Left renal cortex interstitium (tissue), 4 donors: Measurements from ENCODE around the gene AGGF1. TPM values are rescaled to one million over a fixed set of nuclear protein-coding genes. Genes with fewer than 3 reads are reported as not detected.
A peak's percentile ranks its signal among the peaks of the same experiment; 100 is the strongest.
"Not testable (repeated sequence)": the region's sequence is repeated elsewhere in the genome, so short reads cannot be mapped to it uniquely, and the experiment has no call there.

Source experiments
- DNase-seq, 4 donors: peaks; one replicate each; pipeline ENCODE4 v3.0.0-alpha.2; 2013; ENCODE audit warnings: low read depth in 4 of 4, low spot score in 2 of 4, missing footprints in 1 of 4
- polyA plus RNA-seq, 4 donors: library from polyadenylated mRNA; unstranded; fragments of 120-200 nt; gene quantifications; one replicate each; pipeline ENCODE4 v1.2.1, GENCODE V29; 2013; ENCODE audit not compliant: insufficient read length in 4 of 4

The AGGF1 gene
- polyA plus RNA-seq, 4 donors: 29.3 to 33.6 (median 32.6) TPM

GRCh38 chr5:77022511-77023417, 7.4 kb upstream of the AGGF1 start:
- DNase-seq: peak in 1 of 4 donors; percentile 23

DNA sequence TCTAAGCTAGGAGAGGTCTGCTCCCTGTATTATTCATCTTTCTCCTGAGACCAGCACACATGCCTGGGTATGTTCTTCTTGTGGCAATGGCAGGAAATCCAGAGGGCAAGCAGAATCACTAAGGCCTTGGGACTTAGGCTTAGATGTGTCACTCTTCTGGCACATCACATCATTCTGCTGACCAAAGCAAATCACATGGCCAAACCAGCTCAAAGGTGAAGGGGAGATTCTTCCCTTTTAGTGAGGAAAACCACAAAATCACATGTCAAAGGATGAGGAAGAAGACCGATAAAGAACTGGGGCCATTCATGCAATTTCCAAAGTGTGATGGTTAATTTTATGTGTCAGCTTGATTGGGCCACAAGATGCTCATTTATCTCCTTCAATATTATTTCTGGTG, 5.7 kb upstream of the AGGF1 start:
- DNase-seq: no peak

DNA sequence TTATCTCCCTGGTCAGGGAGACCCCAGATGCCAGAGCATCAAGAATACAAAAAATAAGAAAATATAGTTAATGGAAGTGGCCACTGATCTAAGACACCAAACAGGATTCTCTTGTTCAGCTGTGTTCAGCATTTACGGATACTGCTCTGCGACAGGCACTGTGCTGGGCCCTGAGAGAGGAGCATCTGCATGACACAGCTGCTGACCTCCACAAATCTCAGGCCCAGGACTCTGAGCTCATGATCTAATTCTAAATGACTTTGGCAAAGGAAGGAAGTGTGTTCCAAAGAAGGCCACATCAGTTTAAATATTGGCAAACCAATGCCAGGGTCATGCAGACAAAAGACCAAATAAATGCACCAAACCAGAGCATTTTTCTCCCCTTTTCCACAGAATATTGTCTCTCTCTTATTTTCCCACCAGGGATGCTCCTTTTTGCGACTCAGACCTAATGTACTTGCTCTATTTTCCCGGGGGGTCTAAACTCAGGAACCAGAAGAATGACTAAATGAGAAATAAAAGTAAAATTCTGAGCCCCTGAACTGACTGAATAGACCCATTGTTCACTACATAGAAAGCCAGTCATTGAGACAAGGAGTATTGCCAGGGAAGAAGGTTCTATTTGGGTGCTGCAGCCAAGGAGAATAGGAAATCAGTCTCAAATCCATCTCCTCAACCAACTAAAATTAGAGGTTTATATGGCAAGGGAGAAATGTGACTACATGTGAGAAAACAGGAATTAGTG, 1.4 kb upstream of the AGGF1 start:
- no peak for DNase-seq

DNA sequence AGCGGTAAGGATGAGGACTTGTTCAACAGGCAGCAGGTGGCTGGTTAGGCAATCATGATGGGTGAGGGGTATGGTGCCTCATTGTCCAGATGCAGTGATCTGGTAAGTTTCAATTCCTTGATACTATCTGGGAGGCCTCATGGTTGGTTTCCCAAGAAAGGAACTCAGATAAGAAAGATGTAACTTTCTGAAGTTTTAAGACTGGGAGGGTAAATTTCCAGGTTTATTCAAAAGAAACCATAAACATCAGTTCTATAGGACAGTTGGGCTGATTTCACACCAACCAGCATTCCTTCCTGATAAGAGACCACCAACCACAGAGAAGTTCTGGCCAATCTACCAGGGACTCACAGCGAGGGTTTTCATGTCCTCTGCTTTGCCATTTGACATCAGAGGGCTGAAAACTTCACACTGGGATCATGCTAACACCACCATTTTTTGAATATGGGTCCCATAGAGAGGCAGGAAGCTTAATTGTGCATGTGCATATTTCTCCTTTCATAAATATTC, 773 bp upstream of the AGGF1 start:
- no peak for DNase-seq

- no peak for DNase-seq
Observed at GRCh38 chr5:77031891-77032290, 1.7 kb downstream of the AGGF1 start.

DNA sequence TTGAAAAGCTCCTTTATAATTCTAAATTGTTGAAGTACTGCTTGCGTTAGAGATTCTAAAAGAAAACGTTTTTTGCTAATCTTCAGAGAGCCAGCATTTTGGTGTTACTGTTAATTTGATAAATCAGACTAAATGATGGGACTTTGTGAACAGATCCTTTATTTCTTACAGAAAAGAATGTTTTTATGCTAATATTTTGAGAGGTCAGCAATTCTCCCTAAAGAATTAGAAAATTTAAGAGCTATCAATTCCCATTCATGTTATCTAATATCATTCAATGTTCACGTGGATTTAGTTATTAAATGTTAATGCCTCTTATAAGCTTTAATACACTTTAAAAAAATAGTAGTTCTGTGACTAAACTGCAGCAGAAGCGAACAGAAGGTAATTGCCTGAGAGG, 2.4 kb downstream of the AGGF1 start:
- no peak for DNase-seq

DNA sequence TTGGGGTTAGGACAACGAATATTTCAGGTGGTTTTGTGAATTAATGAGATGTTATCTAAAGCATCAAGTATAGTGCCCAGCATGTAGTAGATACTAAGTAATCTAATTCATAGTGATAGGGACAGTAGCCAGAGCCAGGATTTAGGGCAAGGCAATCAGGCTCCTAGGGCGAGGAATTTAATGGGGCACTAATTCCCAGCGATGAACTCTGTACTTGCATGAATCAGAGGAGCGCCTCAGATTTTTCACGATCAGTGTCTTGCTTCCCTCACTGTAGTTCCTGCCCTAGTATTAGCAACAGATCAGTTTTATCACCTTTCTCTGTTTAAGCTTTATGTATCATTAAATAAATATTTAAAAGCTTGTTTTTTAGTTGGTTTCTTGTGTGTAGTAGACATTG, 3.1 kb downstream of the AGGF1 start:
- DNase-seq: no peak

- DNase-seq: no peak
Observed at GRCh38 chr5:77035950-77036349, 5.7 kb downstream of the AGGF1 start.

DNA sequence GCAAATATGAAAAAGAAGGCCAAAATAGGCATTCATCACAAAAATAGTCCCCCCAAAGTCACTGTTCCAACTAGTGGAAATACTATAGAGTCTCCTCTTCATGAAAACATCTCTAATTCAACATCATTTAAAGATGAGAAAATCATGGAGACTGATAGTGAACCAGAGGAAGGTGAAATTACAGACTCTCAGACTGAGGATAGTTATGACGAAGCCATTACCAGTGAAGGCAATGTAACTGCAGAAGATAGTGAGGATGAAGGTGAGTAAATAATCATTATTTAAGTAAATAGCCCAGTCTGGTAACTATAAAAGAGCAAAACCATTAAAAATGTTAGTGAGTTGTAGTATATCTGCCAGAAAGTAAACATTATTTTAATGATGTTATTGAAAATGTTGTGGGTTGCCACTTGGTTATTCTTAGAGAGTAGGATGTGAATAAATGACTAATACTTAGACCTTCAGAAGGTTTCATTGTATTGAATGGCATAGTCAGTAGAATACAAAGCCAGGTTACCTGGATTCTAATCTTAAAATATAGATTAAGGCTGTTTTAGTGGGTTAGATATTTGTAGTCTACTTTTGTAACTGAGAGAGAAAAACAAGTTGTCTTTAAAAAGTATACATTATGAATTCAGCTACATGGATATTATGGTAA, 16.3 kb downstream of the AGGF1 start:
- no peak for DNase-seq

DNA sequence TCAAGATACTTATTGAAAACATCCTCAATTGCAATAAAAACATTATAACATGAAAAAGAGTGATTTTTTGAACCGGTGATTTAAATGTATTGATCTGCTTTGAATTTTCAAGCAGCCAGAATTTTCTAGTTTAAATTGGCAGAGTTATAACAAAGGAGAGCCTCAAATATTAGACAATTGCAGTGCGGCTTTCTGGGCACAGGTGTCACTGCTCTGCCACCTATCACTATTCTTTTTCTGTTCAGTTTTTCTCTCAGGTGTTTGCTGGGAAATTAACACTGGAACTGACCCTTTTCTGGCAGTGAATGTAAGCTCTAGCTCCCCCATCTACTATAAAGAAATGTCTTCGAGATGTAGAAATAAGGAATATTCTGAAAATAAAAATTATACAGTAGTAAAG, 33.8 kb downstream of the AGGF1 start:
- DNase-seq: no peak

GRCh38 chr5:77065256-77065655, 35.1 kb downstream of the AGGF1 start:
- no peak for DNase-seq

DNA sequence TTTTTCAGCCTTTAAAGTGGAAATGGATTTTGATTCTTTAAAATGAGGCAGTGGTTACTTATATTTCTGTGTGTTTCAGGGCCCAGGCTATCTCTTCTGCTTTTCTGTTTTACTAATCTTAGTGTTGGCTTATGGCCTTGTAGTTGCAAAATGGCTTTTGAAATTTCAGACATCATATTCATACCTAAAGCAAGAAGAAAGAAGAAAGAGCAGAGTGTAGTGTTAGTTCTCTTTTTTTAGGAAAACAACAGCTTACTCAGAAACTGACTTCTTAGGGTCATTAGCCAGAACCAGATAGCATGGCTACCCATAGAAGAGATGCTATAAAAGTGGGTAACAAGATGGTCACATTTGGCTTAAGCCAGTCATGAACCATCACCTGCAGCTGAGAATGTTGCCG, 36.0 kb downstream of the AGGF1 start:
- DNase-seq: no peak

- no peak for DNase-seq
Observed at GRCh38 chr5:77066823-77067442, 36.7 kb downstream of the AGGF1 start.

DNA sequence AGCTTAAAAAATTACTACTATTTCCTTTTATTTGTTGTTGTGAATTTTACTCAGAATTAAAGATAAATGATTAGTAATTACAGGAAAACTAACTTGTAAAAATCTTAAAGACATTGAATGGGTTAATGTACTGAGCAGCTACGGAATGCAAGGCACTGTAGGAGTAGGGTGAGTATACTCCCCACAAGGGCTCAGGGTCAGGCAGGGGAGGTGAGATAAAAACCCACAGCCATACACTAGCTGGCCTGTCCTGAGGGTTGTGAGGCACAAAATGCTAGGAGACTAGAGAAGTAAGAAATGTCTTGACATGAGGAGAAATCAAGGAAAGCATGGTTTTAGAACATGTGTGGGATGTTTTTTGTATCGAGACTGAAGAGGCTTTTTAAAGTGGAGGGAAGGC, 43.5 kb downstream of the AGGF1 start:
- no peak for DNase-seq

- no peak for DNase-seq
Observed at GRCh38 chr5:77074745-77075144, 44.5 kb downstream of the AGGF1 start.

DNA sequence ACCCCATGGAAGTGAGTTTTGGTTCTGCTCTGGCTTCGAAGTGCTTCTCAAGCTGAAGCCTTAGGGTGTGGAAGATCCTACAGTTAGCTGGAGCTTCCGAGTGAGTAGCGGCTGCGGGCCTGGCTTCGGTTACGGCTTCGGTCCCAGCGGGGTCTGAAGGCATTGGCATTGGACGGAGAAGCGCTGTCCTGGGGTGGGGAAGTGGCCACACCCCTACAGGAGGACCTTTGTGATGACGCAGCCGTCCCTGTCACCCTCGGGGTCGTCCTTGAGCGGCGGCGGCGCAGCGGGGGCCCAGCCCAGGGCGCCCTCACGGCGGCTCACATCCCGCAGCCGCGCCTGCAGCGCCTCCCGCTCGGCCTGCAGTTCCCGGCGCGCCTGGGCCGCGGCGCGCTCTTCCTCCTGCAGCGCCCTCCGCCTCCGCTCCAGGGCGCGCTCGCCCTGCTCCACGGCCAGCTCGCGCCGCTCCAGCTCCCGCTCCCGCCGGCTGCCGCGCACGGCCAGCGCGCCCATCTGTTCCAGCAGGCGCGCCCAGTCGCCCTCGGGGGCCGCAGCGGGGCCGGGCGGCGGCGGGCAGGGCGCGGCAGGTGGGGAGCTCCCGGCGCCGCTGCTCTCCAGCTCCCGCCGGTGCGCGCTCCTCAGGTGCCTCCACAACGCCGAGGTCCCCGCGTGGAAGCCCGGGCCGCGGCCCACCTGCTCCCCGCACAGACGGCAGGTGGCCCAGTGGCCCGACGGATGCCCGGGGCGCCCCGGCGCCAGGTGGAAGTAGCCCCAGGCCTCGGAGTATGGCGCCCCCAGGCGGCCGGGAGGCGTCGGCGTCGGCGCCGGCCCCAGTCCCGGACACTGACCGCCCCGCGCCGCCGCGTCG, 47.0 kb downstream of the AGGF1 start:
- DNase-seq: peak in 3 of 4 donors; percentile 53 to 59 (median 58)

DNA sequence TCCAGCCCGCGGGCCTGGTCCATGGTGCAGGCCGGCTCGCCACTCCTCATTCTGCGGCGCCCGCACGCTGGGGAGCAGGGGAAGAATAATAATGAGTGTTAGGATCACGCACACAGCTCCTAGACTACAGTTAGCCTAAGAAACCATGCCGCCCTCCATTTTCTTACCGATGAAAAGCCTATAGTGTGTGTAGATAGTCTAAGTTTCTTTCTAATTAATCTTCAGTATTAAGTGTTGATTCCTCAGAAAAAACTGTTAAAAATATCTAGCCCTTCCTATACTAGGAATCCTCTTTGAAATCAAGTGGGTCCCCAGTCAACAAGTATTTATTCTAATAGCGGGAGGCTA, 47.6 kb downstream of the AGGF1 start:
- DNase-seq: no peak

- not testable (repeated sequence) for DNase-seq
Observed at GRCh38 chr5:77080479-77080878, 50.3 kb downstream of the AGGF1 start.

GRCh38 chr5:77080905-77081304, 50.7 kb downstream of the AGGF1 start:
- DNase-seq: no peak

GRCh38 chr5:77082280-77082679, 52.1 kb downstream of the AGGF1 start:
- no peak for DNase-seq
